H9 (cell line): ENCODE measurements around the gene LRRC58. TPM values are rescaled to one million over a fixed set of nuclear protein-coding genes. Genes with fewer than 3 reads are reported as not detected.

Experiments
- DNase-seq: peaks from one replicate; pipeline ENCODE4 v3.0.0-alpha.2; 2017
- H2AFZ ChIP-seq: one replicate; pipeline ENCODE4 v1.6.1; 2013; ENCODE audit warnings: mild to moderate bottlenecking, low read length, control low read depth, moderate library complexity
- H2AK5ac ChIP-seq: 2 replicates; pipeline ENCODE4 v1.6.1; 2013; ENCODE audit warnings: low read length, control low read depth, mixed read lengths; ENCODE audit not compliant: insufficient read length
- H2BK120ac ChIP-seq: one replicate; pipeline ENCODE4 v1.6.1; 2013; ENCODE audit warnings: low read depth, mild to moderate bottlenecking, low read length, control low read depth, inconsistent platforms; ENCODE audit not compliant: poor library complexity, severe bottlenecking
- H2BK12ac ChIP-seq: 2 replicates; pipeline ENCODE4 v1.6.1; 2013; ENCODE audit warnings: low read length, control low read depth, mixed read lengths, low read depth; ENCODE audit not compliant: insufficient read length
- H2BK15ac ChIP-seq: 2 replicates; pipeline ENCODE4 v1.6.1; 2013; ENCODE audit warnings: low read depth, low read length, control low read depth
- H2BK20ac ChIP-seq: one replicate; pipeline ENCODE4 v1.6.1; 2013; ENCODE audit warnings: low read depth, mild to moderate bottlenecking, low read length, control low read depth, inconsistent platforms; ENCODE audit not compliant: poor library complexity, severe bottlenecking
- H2BK5ac ChIP-seq: 2 replicates; pipeline ENCODE4 v1.6.1; 2013; ENCODE audit warnings: low read length, control low read depth, mixed read lengths; ENCODE audit not compliant: insufficient read length
- H3K14ac ChIP-seq: 2 replicates; pipeline ENCODE4 v1.6.1; 2013; ENCODE audit warnings: low read length, control low read depth; ENCODE audit not compliant: insufficient read depth
- H3K18ac ChIP-seq: 2 replicates; pipeline ENCODE4 v1.6.1; 2013; ENCODE audit warnings: low read depth, mild to moderate bottlenecking, mixed read lengths, low read length, control low read depth; ENCODE audit not compliant: insufficient read length
- H3K23ac ChIP-seq: 2 replicates; pipeline ENCODE4 v1.6.1; 2013; ENCODE audit warnings: low read length, control low read depth, mixed read lengths, low read depth; ENCODE audit not compliant: insufficient read length
- H3K23me2 ChIP-seq: 2 replicates; pipeline ENCODE4 v1.6.1; 2013; ENCODE audit warnings: low read depth, mild to moderate bottlenecking, mixed read lengths, low read length, control low read depth; ENCODE audit not compliant: insufficient read length, poor library complexity, severe bottlenecking
- H3K27ac ChIP-seq: 2 replicates; pipeline ENCODE4 v1.5.1; 2013; ENCODE audit warnings: low read length, control low read depth, mixed read lengths, low read depth; ENCODE audit not compliant: insufficient read length
- H3K27me3 ChIP-seq: 2 replicates; pipeline ENCODE4 v1.6.1; 2013; ENCODE audit warnings: low read length, control low read depth, inconsistent platforms; ENCODE audit not compliant: insufficient read depth
- H3K4ac ChIP-seq: 2 replicates; pipeline ENCODE4 v1.6.1; 2013; ENCODE audit warnings: low read depth, mild to moderate bottlenecking, control low read depth, inconsistent platforms, low read length, moderate library complexity
- H3K4me1 ChIP-seq: 2 replicates; pipeline ENCODE4 v1.6.1; 2013; ENCODE audit warnings: low read length, control low read depth, inconsistent platforms; ENCODE audit not compliant: insufficient read depth
- H3K4me2 ChIP-seq: 2 replicates; pipeline ENCODE4 v1.6.1; 2013; ENCODE audit warnings: low read length, control low read depth, mixed read lengths; ENCODE audit not compliant: insufficient read length, insufficient read depth
- H3K56ac ChIP-seq: 2 replicates; pipeline ENCODE4 v1.6.1; 2013; ENCODE audit warnings: low read depth, mild to moderate bottlenecking, mixed read lengths, low read length, control low read depth; ENCODE audit not compliant: insufficient read length
- H3K79me1 ChIP-seq: 2 replicates; pipeline ENCODE4 v1.6.1; 2013; ENCODE audit warnings: low read depth, mild to moderate bottlenecking, moderate library complexity, low read length, control low read depth, inconsistent platforms; ENCODE audit not compliant: insufficient read depth, poor library complexity, severe bottlenecking
- H3K79me2 ChIP-seq: 2 replicates; pipeline ENCODE4 v1.6.1; 2013; ENCODE audit warnings: low read length, control low read depth, inconsistent platforms; ENCODE audit not compliant: insufficient read depth
- H3K9ac ChIP-seq: 2 replicates; pipeline ENCODE4 v1.6.1; 2013; ENCODE audit warnings: low read length, control low read depth, mixed read lengths; ENCODE audit not compliant: insufficient read length; ENCODE audit errors: extremely low read depth
- H3K9me3 ChIP-seq: one replicate; pipeline ENCODE4 v1.6.1; 2013; ENCODE audit warnings: low read depth, low read length, inconsistent platforms; ENCODE audit not compliant: control insufficient read depth
- H3T11ph ChIP-seq: one replicate; pipeline ENCODE4 v1.6.1; 2013; ENCODE audit warnings: mild to moderate bottlenecking, low read length, control low read depth, inconsistent platforms
- H4K20me1 ChIP-seq: one replicate; pipeline ENCODE4 v1.6.1; 2013; ENCODE audit not compliant: control insufficient read depth, insufficient read length, insufficient read depth
- H4K5ac ChIP-seq: 2 replicates; pipeline ENCODE4 v1.6.1; 2013; ENCODE audit warnings: low read depth, mild to moderate bottlenecking, mixed read lengths, low read length, control low read depth; ENCODE audit not compliant: insufficient read length
- H4K8ac ChIP-seq: replicated peaks from 2 replicates; pipeline ENCODE4 v1.6.1; 2013; ENCODE audit warnings: low read length, control low read depth, mixed read lengths, low read depth; ENCODE audit not compliant: insufficient read length
- H4K91ac ChIP-seq: 2 replicates; pipeline ENCODE4 v1.6.1; 2013; ENCODE audit warnings: low read depth, mild to moderate bottlenecking, moderate library complexity, mixed read lengths, low read length, control low read depth; ENCODE audit not compliant: insufficient read length
- H3K27ac Mint-ChIP-seq, 3 experiments: 2 replicates in 2 of 3; 3 replicates in 1 of 3; pipeline ENCODE4 v1.8.0; 2020 to 2021; ENCODE audit warnings: mixed read lengths in 3 of 3, mild to moderate bottlenecking in 1 of 3, moderate library complexity in 1 of 3
- H3K27me3 Mint-ChIP-seq: 2 replicates; pipeline ENCODE4 v1.8.0; 2021; ENCODE audit warnings: low read depth, mild to moderate bottlenecking, moderate library complexity, mixed read lengths
- H3K36me3 Mint-ChIP-seq, 3 experiments: 2 replicates in 2 of 3; 3 replicates in 1 of 3; pipeline ENCODE4 v1.8.0; 2020 to 2021; ENCODE audit warnings: low read depth in 3 of 3, mixed read lengths in 3 of 3; ENCODE audit not compliant: insufficient read depth in 1 of 3
- H3K4me1 Mint-ChIP-seq, 2 experiments: 2 replicates each; pipeline ENCODE4 v1.8.0; 2020; ENCODE audit warnings: mixed read lengths in 2 of 2
- H3K4me3 Mint-ChIP-seq, 2 experiments: 2 replicates in 1 of 2; 3 replicates in 1 of 2; pipeline ENCODE4 v1.8.0; 2020 to 2021; ENCODE audit warnings: mild to moderate bottlenecking in 2 of 2, mixed read lengths in 2 of 2, moderate library complexity in 1 of 2
- H3K9me3 Mint-ChIP-seq, 2 experiments: 2 replicates in 1 of 2; 3 replicates in 1 of 2; pipeline ENCODE4 v1.8.0; 2020; ENCODE audit warnings: mild to moderate bottlenecking in 2 of 2, mixed read lengths in 2 of 2, moderate library complexity in 1 of 2
- WGBS: extraction: QIAGEN DNeasy Blood & Tissue Kit; methylation state at CpG from one replicate; pipeline ENCODE4 v1.1.7; 2013; ENCODE audit warnings: missing lambda C conversion rate, low lambda C conversion rate, mixed read lengths; ENCODE audit not compliant: insufficient read length; ENCODE audit errors: extremely low coverage; 5-methylcytosine and 5-hydroxymethylcytosine counted together
- total RNA-seq: library from RNA; stranded (reverse); gene quantifications from 2 replicates; pipeline ENCODE4 v1.2.1, GENCODE V29; 2021
- TF ChIP-seq, protein P1 (sequence below): fragments of 200-600 bp; sonication (generic); conservative IDR thresholded peaks from 3 replicates; pipeline ENCODE4 v1.8.0; 2021; ENCODE audit warnings: antibody characterized with exemption, mild to moderate bottlenecking

The LRRC58 gene
- total RNA-seq, 1 experiment from 2014 or later, result 18.2 TPM

DNA sequence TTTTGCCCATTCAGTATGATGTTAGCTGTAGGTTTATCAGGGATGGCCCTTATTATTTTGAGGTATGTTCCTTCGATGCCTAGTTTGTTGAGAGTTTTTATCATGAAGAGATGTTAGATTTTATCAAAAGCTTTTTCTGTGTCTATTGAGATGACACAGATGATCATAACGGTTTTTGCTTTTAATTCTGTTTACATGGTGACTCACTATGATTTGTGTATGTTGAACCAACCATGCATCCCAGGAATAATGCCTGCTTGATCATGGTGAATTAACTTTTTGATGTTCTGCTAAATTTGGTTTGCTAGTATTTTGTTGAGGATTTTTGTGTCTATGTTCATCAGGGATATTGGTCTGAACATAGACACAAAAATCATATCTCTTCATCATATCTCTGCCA, 72.4 kb downstream of the LRRC58 start:
- H2BK20ac ChIP-seq, result no peak overlapping the region
- H4K8ac ChIP-seq, result no peak overlapping the region
- TF ChIP-seq, protein P1, sequence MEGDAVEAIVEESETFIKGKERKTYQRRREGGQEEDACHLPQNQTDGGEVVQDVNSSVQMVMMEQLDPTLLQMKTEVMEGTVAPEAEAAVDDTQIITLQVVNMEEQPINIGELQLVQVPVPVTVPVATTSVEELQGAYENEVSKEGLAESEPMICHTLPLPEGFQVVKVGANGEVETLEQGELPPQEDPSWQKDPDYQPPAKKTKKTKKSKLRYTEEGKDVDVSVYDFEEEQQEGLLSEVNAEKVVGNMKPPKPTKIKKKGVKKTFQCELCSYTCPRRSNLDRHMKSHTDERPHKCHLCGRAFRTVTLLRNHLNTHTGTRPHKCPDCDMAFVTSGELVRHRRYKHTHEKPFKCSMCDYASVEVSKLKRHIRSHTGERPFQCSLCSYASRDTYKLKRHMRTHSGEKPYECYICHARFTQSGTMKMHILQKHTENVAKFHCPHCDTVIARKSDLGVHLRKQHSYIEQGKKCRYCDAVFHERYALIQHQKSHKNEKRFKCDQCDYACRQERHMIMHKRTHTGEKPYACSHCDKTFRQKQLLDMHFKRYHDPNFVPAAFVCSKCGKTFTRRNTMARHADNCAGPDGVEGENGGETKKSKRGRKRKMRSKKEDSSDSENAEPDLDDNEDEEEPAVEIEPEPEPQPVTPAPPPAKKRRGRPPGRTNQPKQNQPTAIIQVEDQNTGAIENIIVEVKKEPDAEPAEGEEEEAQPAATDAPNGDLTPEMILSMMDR, result no peak
- DNase-seq, result no peak
- H3K79me1 ChIP-seq, result no peaks in the 10 kb centered on the region
- no peak overlapping the region for H3K27ac Mint-ChIP-seq
- H3K9me3 Mint-ChIP-seq, result no peaks in the 10 kb centered on the region
- no peak overlapping the region for H3K18ac ChIP-seq
- no peak overlapping the region for H2AFZ ChIP-seq
- no peaks in the 10 kb centered on the region for H4K20me1 ChIP-seq
- no peak overlapping the region for H3K4ac ChIP-seq
- H3K9me3 ChIP-seq, result no peaks in the 10 kb centered on the region
- no peaks in the 10 kb centered on the region for H3K23me2 ChIP-seq
- H3K4me1 Mint-ChIP-seq, result peaks cover 0 to 3% of the 10 kb centered on the region in 2 experiments; a peak in 1 of 4 replicates
- no peaks in the 10 kb centered on the region for H3K79me2 ChIP-seq
- no peak overlapping the region for H3K56ac ChIP-seq
- H3K4me1 ChIP-seq, result no peaks in the 10 kb centered on the region
- no peak overlapping the region for H2BK5ac ChIP-seq
- no peak overlapping the region for H3K23ac ChIP-seq
- no peak overlapping the region for H2BK15ac ChIP-seq
- no peak overlapping the region for H4K91ac ChIP-seq
- no peak overlapping the region for H3T11ph ChIP-seq
- no peak overlapping the region for H3K4me2 ChIP-seq
- H3K4me3 Mint-ChIP-seq, result no peak overlapping the region
- no CpG with 5 or more reads among the region's 2 CpGs for WGBS
- H2BK120ac ChIP-seq, result no peak overlapping the region
- H2AK5ac ChIP-seq, result no peak overlapping the region
- no peak overlapping the region for H3K9ac ChIP-seq
- no peak overlapping the region for H3K14ac ChIP-seq
- H3K27me3 Mint-ChIP-seq, result peaks cover 9% of the 10 kb centered on the region
- H4K5ac ChIP-seq, result no peak overlapping the region
- H2BK12ac ChIP-seq, result no peak overlapping the region
- H3K27me3 ChIP-seq, result no peaks in the 10 kb centered on the region
- H3K27ac ChIP-seq, result no peak overlapping the region
- no peaks in the 10 kb centered on the region for H3K36me3 Mint-ChIP-seq
